GM13977 (cell line): ENCODE measurements around the gene ASPSCR1.

Experiments used
- DNase-seq: peaks from one replicate; pipeline ENCODE4 v3.0.0; 2012; ENCODE audit warnings: low spot score
- CTCF ChIP-seq: IDR thresholded peaks from 2 replicates; pipeline ENCODE4 v1.5.1; 2012; ENCODE audit warnings: mild to moderate bottlenecking, control low read depth; ENCODE audit not compliant: insufficient read depth; ENCODE audit errors: extremely low read depth, missing control alignments
- in situ Hi-C: fragments of 300-500 bp; cut with MboI; formaldehyde crosslinking; loops from one replicate; pipeline ENCODE4 v1.12.0; 2022; ENCODE audit warnings: low sequenced_read_pairs, low pct_unique_long_range_greater_than_20kb, mixed read lengths, inconsistent platforms; ENCODE audit not compliant: unreplicated experiment

The ASPSCR1 gene

GRCh38 chr17:81957691-81958432 lies 19.6 kb upstream of the ASPSCR1 start:
- DNase-seq, result no peak
- in situ Hi-C loops, result no loop called here
- no peak for TF ChIP-seq CTCF

GRCh38 chr17:81958633-81959342 lies 18.6 kb upstream of the ASPSCR1 start:
- in situ Hi-C loops, result no loop called here
- DNase-seq, result no peak
- TF ChIP-seq CTCF, result no peak

GRCh38 chr17:81959362-81960129 lies 17.9 kb upstream of the ASPSCR1 start:
- peak; percentile 100 for TF ChIP-seq CTCF
- DNase-seq, result peak; percentile 92
- in situ Hi-C loops, result no loop called here

- TF ChIP-seq CTCF, result no peak
- in situ Hi-C loops, result no loop called here
- DNase-seq, result no peak
These were observed 17.1 kb upstream of the ASPSCR1 start for GRCh38 chr17:81960130-81960958.

GRCh38 chr17:81961087-81961511 lies 16.3 kb upstream of the ASPSCR1 start, which contains the start of gene NOTUM:
NOTUM (minus strand) TSS chr17:81961187; CDS start chr17:81960909, 278 bp downstream.
- no peak for DNase-seq
- in situ Hi-C loops, result no loop called here
- peak; percentile 30 for TF ChIP-seq CTCF
